ENCODE results near the gene PHF21A.
A peak's percentile ranks its signal among the peaks of the same experiment; 100 is the strongest.

The PHF21A gene

DNA sequence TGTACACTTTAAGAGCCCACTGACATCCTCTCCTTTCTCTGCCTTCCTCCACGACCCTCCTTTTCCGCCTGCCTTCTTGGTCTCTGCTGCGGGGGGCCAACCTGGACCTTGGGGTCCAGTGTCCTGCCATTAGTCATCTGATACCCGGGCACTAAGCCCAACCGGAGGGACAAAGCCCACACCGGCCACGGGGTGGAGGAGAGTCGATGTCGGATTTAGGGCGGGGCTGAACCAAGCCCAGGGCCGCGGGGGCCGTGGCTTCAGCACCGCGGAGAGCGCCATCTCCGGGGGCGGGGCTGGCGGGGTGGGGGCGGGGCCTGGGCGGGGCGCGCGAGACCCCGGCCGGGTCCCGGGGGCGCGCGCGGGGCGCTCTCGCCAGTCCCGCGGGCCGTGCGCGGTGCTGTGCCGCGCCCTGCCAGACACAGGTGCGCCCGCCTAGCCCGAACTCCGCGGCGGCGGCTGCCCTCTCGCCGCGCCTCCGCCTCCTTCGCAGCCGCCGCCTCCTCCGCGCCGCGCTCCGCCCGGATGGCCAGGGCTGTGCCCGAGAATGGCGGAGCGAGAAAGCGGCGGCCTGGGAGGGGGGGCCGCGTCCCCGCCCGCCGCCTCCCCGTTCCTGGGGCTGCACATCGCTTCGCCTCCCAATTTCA, 235.9 kb downstream of the PHF21A start, which contains the start of gene MAPK8IP1:
MAPK8IP1 (plus strand) TSS at position 378 of the 647 bp plus-strand sequence; CDS start at position 548, 170 bp downstream.
- peak; percentile 13 for DNase-seq (ENCODE audit: low read depth, low spot score)

DNA sequence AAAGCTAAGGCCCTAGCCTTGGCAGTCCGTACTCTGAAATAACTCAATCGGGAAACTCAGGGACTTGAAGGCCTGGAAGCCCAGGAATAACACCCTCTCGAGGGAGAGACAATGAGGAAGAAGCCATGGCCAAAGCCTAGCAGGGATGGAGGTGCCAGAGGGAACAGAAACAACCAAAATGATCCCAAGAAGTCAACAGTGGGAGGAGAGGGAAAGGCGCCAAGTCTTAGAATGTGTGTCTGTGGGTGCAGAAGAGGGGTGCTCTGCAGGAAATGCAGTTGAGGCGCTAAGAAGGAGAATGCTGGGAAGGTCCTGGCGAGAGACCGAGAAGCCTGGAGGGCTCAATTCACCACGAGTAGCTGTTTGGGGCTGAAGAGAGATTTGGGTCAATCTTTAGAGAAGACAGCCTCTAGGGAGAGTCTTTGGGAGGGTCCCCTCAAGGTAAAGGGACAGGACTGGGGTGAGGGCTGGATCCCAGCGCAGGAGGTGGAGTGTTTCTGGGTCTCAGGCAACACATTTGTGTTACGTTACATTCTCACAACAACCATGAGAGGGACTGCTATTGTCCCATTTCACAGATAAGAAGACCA, 236.6 kb downstream of the PHF21A start:
- no peak for DNase-seq (ENCODE audit: low read depth, low spot score)

Measured in activated CD4-positive, CD25-positive, alpha-beta regulatory T cell treated with anti-CD3 and anti-CD28 coated beads, Interleukin-2, amount 50 U/mL, for 16 hours (primary cell).